GM23338 (cell line): ENCODE measurements around the gene GMPR. TPM values are rescaled to one million over a fixed set of nuclear protein-coding genes. Genes with fewer than 3 reads are reported as not detected.

Experiments
- ATAC-seq: fragments of 200-7000 bp; cut with Tn5 transposase; 3 replicates; pipeline ENCODE4 v1.9.1; 2020
- DNase-seq: peaks from one replicate; pipeline ENCODE4 v3.0.0-alpha.2; 2015; ENCODE audit warnings: low spot score
- H2AFZ ChIP-seq: fragments of 200-600 bp; sonication (generic); 2 replicates; pipeline ENCODE4 v1.8.0; 2016; ENCODE audit warnings: antibody characterized with exemption, mild to moderate bottlenecking, moderate library complexity
- H3F3A ChIP-seq: fragments of 200-600 bp; sonication (generic); replicated peaks from 2 replicates; pipeline ENCODE4 v1.8.0; 2017; ENCODE audit warnings: antibody characterized with exemption, mixed run types, low read depth
- H3K27ac ChIP-seq: fragments of 200-600 bp; sonication (generic); 2 replicates; pipeline ENCODE4 v1.6.1; 2016; ENCODE audit warnings: low read depth
- H3K27me3 ChIP-seq: fragments of 200-600 bp; sonication (generic); 2 replicates; pipeline ENCODE4 v1.8.0; 2016; ENCODE audit warnings: mild to moderate bottlenecking, mixed run types, moderate library complexity; ENCODE audit not compliant: insufficient read depth
- H3K36me3 ChIP-seq: fragments of 200-600 bp; sonication (generic); 2 replicates; pipeline ENCODE4 v1.8.0; 2016; ENCODE audit warnings: mild to moderate bottlenecking; ENCODE audit not compliant: insufficient read depth
- H3K4me1 ChIP-seq: fragments of 200-600 bp; sonication (generic); 2 replicates; pipeline ENCODE4 v1.8.0; 2016; ENCODE audit warnings: mild to moderate bottlenecking, moderate library complexity; ENCODE audit not compliant: insufficient read depth
- H3K4me2 ChIP-seq: fragments of 200-600 bp; sonication (generic); 2 replicates; pipeline ENCODE4 v1.7.1; 2017; ENCODE audit warnings: mixed run types
- H3K4me3 ChIP-seq: fragments of 200-600 bp; sonication (generic); 2 replicates; pipeline ENCODE4 v1.6.1; 2016; ENCODE audit warnings: mixed run types
- H3K79me2 ChIP-seq: fragments of 200-600 bp; sonication (generic); replicated peaks from 2 replicates; pipeline ENCODE4 v1.8.0; 2017; ENCODE audit warnings: mild to moderate bottlenecking; ENCODE audit not compliant: insufficient read depth
- H3K9me2 ChIP-seq: fragments of 200-600 bp; sonication (generic); 2 replicates; pipeline ENCODE4 v1.8.0; 2017; ENCODE audit not compliant: insufficient read depth
- H4K20me1 ChIP-seq: fragments of 200-600 bp; sonication (generic); replicated peaks from 2 replicates; pipeline ENCODE4 v1.8.0; 2017; ENCODE audit warnings: mild to moderate bottlenecking; ENCODE audit not compliant: insufficient read depth
- H3K27ac Mint-ChIP-seq: 2 replicates; pipeline ENCODE4 v1.8.0; 2020; ENCODE audit warnings: inconsistent platforms, mild to moderate bottlenecking, moderate library complexity, mixed read lengths
- H3K27me3 Mint-ChIP-seq: 3 replicates; pipeline ENCODE4 v1.8.0; 2022; ENCODE audit warnings: low read depth, mild to moderate bottlenecking, moderate library complexity, mixed read lengths, inconsistent platforms; ENCODE audit not compliant: insufficient read depth, poor library complexity
- H3K36me3 Mint-ChIP-seq: 3 replicates; pipeline ENCODE4 v1.8.0; 2021; ENCODE audit warnings: low read depth, mild to moderate bottlenecking, inconsistent platforms, moderate library complexity, mixed read lengths
- H3K4me1 Mint-ChIP-seq: 3 replicates; pipeline ENCODE4 v1.8.0; 2020; ENCODE audit warnings: mild to moderate bottlenecking, inconsistent platforms, mixed read lengths
- H3K4me3 Mint-ChIP-seq: 3 replicates; pipeline ENCODE4 v1.8.0; 2021; ENCODE audit warnings: moderate library complexity, mild to moderate bottlenecking, inconsistent platforms, mixed read lengths
- H3K9me3 Mint-ChIP-seq: 3 replicates; pipeline ENCODE4 v1.8.0; 2020; ENCODE audit warnings: moderate library complexity, mild to moderate bottlenecking, inconsistent platforms, mixed read lengths
- CREB1 ChIP-seq: fragments of 250-450 bp; sonication (Bioruptor Pico); IDR thresholded peaks from 2 replicates; pipeline ENCODE4 v1.5.0; 2020; ENCODE audit warnings: low read depth, mild to moderate bottlenecking, moderate library complexity
- JUNB ChIP-seq: IDR thresholded peaks from one replicate; pipeline ENCODE4 v1.6.1; 2016; ENCODE audit warnings: antibody characterized with exemption; ENCODE audit not compliant: unreplicated experiment
- REST ChIP-seq: IDR thresholded peaks from one replicate; pipeline ENCODE4 v1.6.1; 2018; ENCODE audit warnings: antibody characterized with exemption; ENCODE audit not compliant: unreplicated experiment
- STAT1 ChIP-seq: IDR thresholded peaks from one replicate; pipeline ENCODE4 v1.6.1; 2016; ENCODE audit warnings: antibody characterized with exemption; ENCODE audit not compliant: unreplicated experiment
- ZNF114 ChIP-seq: fragments of 250-450 bp; sonication (Bioruptor Pico); IDR thresholded peaks from 2 replicates; pipeline ENCODE4 v1.5.0; 2020; ENCODE audit warnings: mild to moderate bottlenecking, moderate library complexity
- ZNF462 ChIP-seq: fragments of 250-450 bp; sonication (Bioruptor Pico); IDR thresholded peaks from 2 replicates; pipeline ENCODE4 v1.5.0; 2020; ENCODE audit warnings: mild to moderate bottlenecking, moderate library complexity
- polyA plus RNA-seq: library from polyadenylated mRNA; unstranded; fragments of >200 nt; fragmentation: Nextera tagmentation; extraction: Ambion mirVana; gene quantifications from 2 replicates; pipeline ENCODE4 v1.2.1, GENCODE V29; 2016
- total RNA-seq: library from RNA; depleted of rRNA; stranded (reverse); fragments of >200 nt; shearing (Covaris generic); gene quantifications from 2 replicates; pipeline ENCODE4 v1.2.3, GENCODE V29; 2014
- TF ChIP-seq, protein P1 (sequence below), 2 experiments: fragments of 200-600 bp in 1 of 2; sonication (generic) in 1 of 2; conservative IDR thresholded peaks; 2 replicates each; pipeline versions ENCODE4 v1.5.1 to v1.6.1; 2016 to 2017; ENCODE audit warnings: antibody characterized with exemption in 2 of 2, low read depth in 2 of 2, mild to moderate bottlenecking in 2 of 2, moderate library complexity in 1 of 2

GMPR gene
- total and polyA plus RNA-seq, 2 experiments from 2014 or later, result 0.23 to 0.35 TPM

DNA sequence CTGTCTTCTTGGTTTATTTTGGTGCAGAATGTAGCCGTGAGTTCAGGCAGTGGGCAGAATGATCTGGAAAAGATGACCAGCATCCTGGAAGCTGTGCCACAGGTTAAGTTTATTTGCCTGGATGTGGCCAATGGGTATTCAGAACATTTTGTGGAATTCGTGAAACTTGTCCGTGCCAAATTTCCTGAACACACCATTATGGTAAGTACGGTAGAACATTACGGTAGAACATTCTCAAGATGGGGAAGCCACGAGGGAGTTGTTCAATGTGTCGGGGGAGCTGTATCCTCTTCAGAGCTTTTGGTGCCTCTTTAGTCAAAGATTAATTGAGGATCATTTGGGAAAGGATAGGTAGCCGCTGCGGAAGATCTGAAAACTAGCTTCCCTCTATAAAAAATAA, 16.1 kb downstream of the GMPR start:
- no peaks in the 10 kb centered on the region for H4K20me1 ChIP-seq
- Mint-ChIP-seq H3K9me3 (no peaks in the 10 kb centered on the region), H3K27ac (no peak overlapping the region), H3K4me1 (peaks cover 22% of the 10 kb centered on the region), H3K4me3 (no peak overlapping the region), H3K27me3 (peaks cover 6% of the 10 kb centered on the region), H3K36me3 (no peaks in the 10 kb centered on the region)
- H3K27ac ChIP-seq, result no peak overlapping the region
- H2AFZ ChIP-seq, result no peak overlapping the region
- no peaks in the 10 kb centered on the region for H3F3A ChIP-seq
- TF ChIP-seq, protein P1, sequence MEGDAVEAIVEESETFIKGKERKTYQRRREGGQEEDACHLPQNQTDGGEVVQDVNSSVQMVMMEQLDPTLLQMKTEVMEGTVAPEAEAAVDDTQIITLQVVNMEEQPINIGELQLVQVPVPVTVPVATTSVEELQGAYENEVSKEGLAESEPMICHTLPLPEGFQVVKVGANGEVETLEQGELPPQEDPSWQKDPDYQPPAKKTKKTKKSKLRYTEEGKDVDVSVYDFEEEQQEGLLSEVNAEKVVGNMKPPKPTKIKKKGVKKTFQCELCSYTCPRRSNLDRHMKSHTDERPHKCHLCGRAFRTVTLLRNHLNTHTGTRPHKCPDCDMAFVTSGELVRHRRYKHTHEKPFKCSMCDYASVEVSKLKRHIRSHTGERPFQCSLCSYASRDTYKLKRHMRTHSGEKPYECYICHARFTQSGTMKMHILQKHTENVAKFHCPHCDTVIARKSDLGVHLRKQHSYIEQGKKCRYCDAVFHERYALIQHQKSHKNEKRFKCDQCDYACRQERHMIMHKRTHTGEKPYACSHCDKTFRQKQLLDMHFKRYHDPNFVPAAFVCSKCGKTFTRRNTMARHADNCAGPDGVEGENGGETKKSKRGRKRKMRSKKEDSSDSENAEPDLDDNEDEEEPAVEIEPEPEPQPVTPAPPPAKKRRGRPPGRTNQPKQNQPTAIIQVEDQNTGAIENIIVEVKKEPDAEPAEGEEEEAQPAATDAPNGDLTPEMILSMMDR (conservative IDR thresholded peaks at IDR 0.05; ENCODE audit: low read depth in 2 of 2), result no peak
- ATAC-seq, result no peak
- H3K79me2 ChIP-seq, result no peaks in the 10 kb centered on the region
- peaks cover 7% of the 10 kb centered on the region for H3K9me2 ChIP-seq
- no peaks in the 10 kb centered on the region for H3K36me3 ChIP-seq
- no peak overlapping the region for H3K4me3 ChIP-seq
- H3K4me2 ChIP-seq, result no peak overlapping the region
- H3K4me1 ChIP-seq, result peaks cover 18% of the 10 kb centered on the region; the same call in 1 of the 2 replicates
- no peaks in the 10 kb centered on the region for H3K27me3 ChIP-seq
- DNase-seq, result no peak

GRCh38 chr6:16256781-16257180, 18.4 kb downstream of the GMPR start:
- no peak overlapping the region for H3K27ac Mint-ChIP-seq
- peaks cover 7% of the 10 kb centered on the region for H3K9me2 ChIP-seq
- DNase-seq, result no peak
- H3K9me3 Mint-ChIP-seq, result no peaks in the 10 kb centered on the region
- no peaks in the 10 kb centered on the region for H3K79me2 ChIP-seq
- H3K4me3 ChIP-seq, result no peak overlapping the region
- no peaks in the 10 kb centered on the region for H4K20me1 ChIP-seq
- no peak overlapping the region for H3K27ac ChIP-seq
- H3K4me2 ChIP-seq, result no peak overlapping the region
- H3K4me3 Mint-ChIP-seq, result no peak overlapping the region
- peaks cover 4% of the 10 kb centered on the region for H3K27me3 Mint-ChIP-seq
- H3K4me1 Mint-ChIP-seq, result peaks cover 19% of the 10 kb centered on the region
- peaks cover 18% of the 10 kb centered on the region; the same call in 1 of the 2 replicates for H3K4me1 ChIP-seq
- no peaks in the 10 kb centered on the region for H3K36me3 ChIP-seq
- H3F3A ChIP-seq, result no peaks in the 10 kb centered on the region
- no peak for ATAC-seq
- H3K27me3 ChIP-seq, result no peaks in the 10 kb centered on the region
- H3K36me3 Mint-ChIP-seq, result no peaks in the 10 kb centered on the region
- no peak overlapping the region for H2AFZ ChIP-seq
- no peak for TF ChIP-seq STAT1
- TF ChIP-seq, protein P1 (conservative IDR thresholded peaks at IDR 0.05; ENCODE audit: low read depth in 2 of 2), result no peak
- no peak for TF ChIP-seq JUNB
- no peak for TF ChIP-seq ZNF462 (CRISPR knock-in tag)
- no peak for TF ChIP-seq CREB1
- no peak for TF ChIP-seq ZNF114 (CRISPR knock-in tag)
- TF ChIP-seq REST, result no peak
